Muscle layer of duodenum (tissue), 2 donors: ENCODE measurements around the gene LRRC74B.
"Not testable (repeated sequence)": the region's sequence is repeated elsewhere in the genome, so short reads cannot be mapped to it uniquely, and the experiment has no call there.

Experiments
- H3K27ac ChIP-seq: one replicate; pipeline ENCODE4 v1.7.0; 2013; ENCODE audit warnings: mild to moderate bottlenecking, low read length
- H3K27me3 ChIP-seq: one replicate; pipeline ENCODE4 v1.7.0; 2013; ENCODE audit warnings: low read depth, mild to moderate bottlenecking, control low read depth, low read length
- H3K36me3 ChIP-seq, 2 donors: one replicate each; pipeline ENCODE4 v1.7.0; 2013; ENCODE audit warnings: low read length in 2 of 2, control low read depth in 1 of 2, mild to moderate bottlenecking in 1 of 2; ENCODE audit not compliant: insufficient read depth in 2 of 2, control insufficient read depth in 1 of 2
- H3K4me1 ChIP-seq, 2 donors: one replicate each; pipeline ENCODE4 v1.7.0; 2013; ENCODE audit warnings: low read length in 2 of 2, mild to moderate bottlenecking in 2 of 2, control low read depth in 1 of 2, moderate library complexity in 1 of 2; ENCODE audit not compliant: insufficient read depth in 2 of 2, control insufficient read depth in 1 of 2
- H3K4me3 ChIP-seq, 2 donors: one replicate each; pipeline ENCODE4 v1.7.0; 2013; ENCODE audit warnings: low read length in 2 of 2, low read depth in 1 of 2, mild to moderate bottlenecking in 1 of 2
- H3K9me3 ChIP-seq, 2 donors: one replicate each; pipeline ENCODE4 v1.7.0; 2013; ENCODE audit warnings: low read length in 2 of 2, control low read depth in 1 of 2, mild to moderate bottlenecking in 1 of 2; ENCODE audit not compliant: control insufficient read depth in 1 of 2
- donor health status: healthy.

Gene LRRC74B

DNA sequence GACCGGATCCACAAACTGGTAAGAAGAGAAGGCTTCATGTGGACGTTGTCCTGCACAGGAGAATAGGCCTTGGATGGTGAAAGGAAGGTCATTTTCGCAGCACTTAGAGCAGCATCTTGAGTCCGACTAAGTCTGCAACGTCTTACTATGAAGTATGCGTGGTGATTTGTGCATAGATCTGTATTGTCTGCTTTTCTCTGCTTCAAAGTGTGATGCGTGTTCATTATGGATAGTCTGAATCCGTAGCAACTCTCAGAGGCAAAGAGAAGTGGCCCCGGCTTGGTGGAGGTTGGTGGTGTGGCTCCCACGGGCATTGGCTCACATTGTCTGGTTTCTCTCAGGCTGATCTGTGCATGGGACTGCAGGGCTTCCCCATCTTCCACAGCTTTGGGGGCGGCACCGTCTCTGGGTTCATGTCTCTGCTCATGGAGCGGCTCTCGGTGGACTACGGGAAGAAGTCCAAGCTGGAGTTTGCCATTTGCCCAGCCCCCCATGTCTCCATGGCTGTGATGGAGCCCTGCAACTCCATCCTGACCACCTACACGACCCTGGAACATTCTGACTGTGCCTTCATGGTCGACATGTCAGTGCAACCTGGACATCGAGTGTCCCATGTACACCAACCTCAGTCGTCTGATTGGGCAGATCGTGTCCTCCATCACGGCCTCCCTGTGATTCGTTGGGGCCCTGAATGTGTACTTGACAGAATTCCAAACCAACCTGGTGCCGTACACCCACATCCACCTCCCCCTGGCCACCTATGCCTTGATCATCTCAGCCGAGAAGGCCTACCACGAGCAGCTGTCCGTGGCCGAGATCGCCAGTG, 21.5 kb downstream of the LRRC74B start:
- H3K36me3 ChIP-seq, result no peaks in the 10 kb centered on the region
- H3K27ac ChIP-seq, result no peak overlapping the region
- no peak overlapping the region for H3K4me3 ChIP-seq
- no peaks in the 10 kb centered on the region for H3K4me1 ChIP-seq
- H3K9me3 ChIP-seq, result no peaks in the 10 kb centered on the region
- H3K27me3 ChIP-seq, result no peaks in the 10 kb centered on the region

- no peak overlapping the region for H3K4me3 ChIP-seq
- H3K9me3 ChIP-seq, result no peaks in the 10 kb centered on the region
- H3K27me3 ChIP-seq, result no peaks in the 10 kb centered on the region
- no peaks in the 10 kb centered on the region for H3K36me3 ChIP-seq
- no peaks in the 10 kb centered on the region for H3K4me1 ChIP-seq
- H3K27ac ChIP-seq, result no peak overlapping the region
Measured at GRCh38 chr22:21067901-21068680, 22.3 kb downstream of the LRRC74B start.

GRCh38 chr22:21068681-21069276, 23.0 kb downstream of the LRRC74B start:
- H3K4me1 ChIP-seq, result no peaks in the 10 kb centered on the region

DNA sequence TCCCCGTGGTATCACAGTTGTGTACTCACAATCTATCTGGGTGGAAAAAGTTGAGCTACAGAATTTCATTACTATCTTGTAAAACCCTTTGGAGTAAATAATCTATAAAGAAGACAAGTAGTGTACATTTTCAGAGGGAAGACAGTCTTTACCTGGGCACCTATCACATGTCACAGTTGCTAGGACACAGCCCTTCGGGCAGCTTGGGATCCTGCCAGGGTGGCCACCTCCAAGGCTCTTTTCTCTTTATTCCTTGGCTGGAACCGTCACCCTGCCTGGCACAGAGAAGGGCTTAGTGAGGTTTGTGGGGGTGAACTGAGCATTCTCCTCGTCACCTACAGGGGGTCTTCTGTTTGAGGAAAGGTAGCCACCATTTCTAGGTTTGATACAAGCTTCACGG, 23.6 kb downstream of the LRRC74B start:
- H3K36me3 ChIP-seq, result no peaks in the 10 kb centered on the region
- no peaks in the 10 kb centered on the region for H3K27me3 ChIP-seq
- H3K9me3 ChIP-seq, result no peaks in the 10 kb centered on the region
- H3K4me3 ChIP-seq, result no peak overlapping the region
- H3K27ac ChIP-seq, result no peak overlapping the region
- no peaks in the 10 kb centered on the region for H3K4me1 ChIP-seq

More at GRCh38 chr22:21068681-21069276, 23.0 kb downstream of the LRRC74B start:
- no peak overlapping the region for H3K27ac ChIP-seq
- no peaks in the 10 kb centered on the region for H3K9me3 ChIP-seq
- no peaks in the 10 kb centered on the region for H3K27me3 ChIP-seq
- H3K36me3 ChIP-seq, result no peaks in the 10 kb centered on the region
- no peak overlapping the region for H3K4me3 ChIP-seq

- Histone ChIP-seq H3K9me3 (no peaks in the 10 kb centered on the region), H3K36me3 (no peaks in the 10 kb centered on the region), H3K27ac (no peak overlapping the region), H3K27me3 (no peaks in the 10 kb centered on the region), H3K4me1 (no peaks in the 10 kb centered on the region), H3K4me3 (no peak overlapping the region)
Measured at GRCh38 chr22:21070690-21071615, 25.2 kb downstream of the LRRC74B start.

DNA sequence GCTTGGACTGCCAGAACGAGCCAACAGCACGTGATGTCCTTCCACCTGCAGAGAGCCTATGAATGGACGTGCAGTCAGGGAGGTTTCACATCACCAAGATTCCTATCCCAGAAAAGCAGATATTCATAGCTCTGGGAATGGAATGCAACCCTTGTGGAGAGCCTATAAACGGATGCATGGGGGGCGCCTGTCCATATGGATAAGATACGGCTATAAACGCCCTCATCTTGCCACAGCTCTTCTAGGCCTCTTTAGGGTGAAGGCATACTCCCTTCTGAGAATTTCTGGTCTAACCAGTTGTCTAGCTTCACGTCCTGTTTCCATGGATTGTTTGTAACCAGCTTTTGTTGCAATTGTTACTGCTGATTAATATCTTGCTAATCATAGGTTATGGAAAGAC, 26.1 kb downstream of the LRRC74B start:
- H3K27me3 ChIP-seq, H3K4me3 ChIP-seq, H3K4me1 ChIP-seq, H3K9me3 ChIP-seq, H3K27ac ChIP-seq, H3K36me3 ChIP-seq: not testable (repeated sequence)

GRCh38 chr22:21073023-21073422, 27.3 kb downstream of the LRRC74B start:
- Histone ChIP-seq H3K27ac (no peak overlapping the region), H3K27me3 (no peaks in the 10 kb centered on the region), H3K36me3 (no peaks in the 10 kb centered on the region), H3K4me3 (no peak overlapping the region), H3K9me3 (no peaks in the 10 kb centered on the region), H3K4me1 (no peaks in the 10 kb centered on the region)

- no peaks in the 10 kb centered on the region for H3K4me1 ChIP-seq
- no peaks in the 10 kb centered on the region for H3K9me3 ChIP-seq
- H3K27me3 ChIP-seq, result no peaks in the 10 kb centered on the region
- no peaks in the 10 kb centered on the region for H3K36me3 ChIP-seq
- H3K4me3 ChIP-seq, result no peak overlapping the region
- no peak overlapping the region for H3K27ac ChIP-seq
Measured at GRCh38 chr22:21073482-21073881, 27.7 kb downstream of the LRRC74B start.

DNA sequence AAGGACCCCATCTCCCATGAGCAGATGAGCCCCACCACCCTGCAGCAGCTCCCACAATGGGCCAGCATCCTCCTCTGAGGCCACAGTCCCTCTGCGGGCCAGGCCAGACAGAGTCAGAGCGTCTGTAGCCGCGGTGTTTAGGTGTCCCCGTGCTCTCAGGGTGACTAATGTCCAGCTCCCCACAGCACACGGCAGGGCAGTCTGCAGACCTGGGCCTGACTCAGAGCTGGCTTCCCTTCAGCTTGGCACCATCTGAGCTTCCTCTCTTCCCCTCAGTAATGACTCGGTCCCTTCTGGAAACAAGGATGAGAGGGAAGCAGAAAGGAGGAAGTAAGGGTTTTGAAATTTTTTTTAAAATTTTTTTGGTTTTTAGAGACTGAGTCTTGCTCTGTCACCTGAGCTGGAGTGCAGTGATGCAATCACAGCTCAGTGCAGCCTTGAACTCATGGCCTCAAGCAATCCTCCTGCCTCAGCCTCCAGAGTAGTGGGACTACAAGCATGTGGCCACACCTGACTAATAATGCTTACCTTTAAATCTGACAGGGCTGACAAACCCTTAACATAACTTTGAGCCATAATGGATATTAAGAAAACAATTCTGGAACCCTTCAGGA, 28.5 kb downstream of the LRRC74B start:
- Histone ChIP-seq H3K4me1 (no peaks in the 10 kb centered on the region), H3K4me3 (no peak overlapping the region), H3K27ac (no peak overlapping the region), H3K9me3 (no peaks in the 10 kb centered on the region), H3K36me3 (no peaks in the 10 kb centered on the region), H3K27me3 (no peaks in the 10 kb centered on the region)

DNA sequence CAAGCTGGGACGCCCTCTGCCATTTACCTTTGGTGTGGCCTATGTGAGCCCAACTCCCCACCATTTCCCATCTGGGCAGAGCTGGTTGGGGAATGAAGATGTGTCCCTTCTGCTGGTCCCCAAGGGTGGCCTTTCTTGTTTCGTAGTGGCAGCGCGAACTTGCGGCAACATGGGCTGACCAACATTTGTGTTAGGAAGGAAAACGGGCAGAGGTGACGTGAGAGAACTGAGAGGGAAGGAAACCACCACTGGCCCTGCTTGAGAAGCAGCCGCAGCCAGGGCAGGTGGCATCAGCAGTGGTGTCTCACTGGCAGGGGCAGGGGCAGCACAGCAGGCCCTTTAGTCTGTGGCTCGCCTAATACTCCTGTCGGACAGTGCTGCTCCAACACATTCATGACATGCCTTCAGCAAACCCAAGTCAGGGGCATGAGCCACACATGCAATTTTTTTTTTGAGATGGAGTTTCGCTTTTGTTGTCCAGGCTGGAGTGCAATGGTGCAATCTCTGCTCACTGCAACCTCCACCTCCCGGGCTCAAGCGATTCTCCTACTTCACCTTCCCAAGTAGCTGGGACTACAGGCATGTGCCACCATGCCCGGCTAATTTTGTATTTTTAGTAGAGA, 29.9 kb downstream of the LRRC74B start:
- H3K9me3 ChIP-seq, result no peaks in the 10 kb centered on the region
- no peaks in the 10 kb centered on the region for H3K4me1 ChIP-seq
- H3K27me3 ChIP-seq, result no peaks in the 10 kb centered on the region
- no peak overlapping the region for H3K4me3 ChIP-seq
- H3K36me3 ChIP-seq, result no peaks in the 10 kb centered on the region
- H3K27ac ChIP-seq, result no peak overlapping the region
